ENCODE results near the gene DLGAP4.

DNA sequence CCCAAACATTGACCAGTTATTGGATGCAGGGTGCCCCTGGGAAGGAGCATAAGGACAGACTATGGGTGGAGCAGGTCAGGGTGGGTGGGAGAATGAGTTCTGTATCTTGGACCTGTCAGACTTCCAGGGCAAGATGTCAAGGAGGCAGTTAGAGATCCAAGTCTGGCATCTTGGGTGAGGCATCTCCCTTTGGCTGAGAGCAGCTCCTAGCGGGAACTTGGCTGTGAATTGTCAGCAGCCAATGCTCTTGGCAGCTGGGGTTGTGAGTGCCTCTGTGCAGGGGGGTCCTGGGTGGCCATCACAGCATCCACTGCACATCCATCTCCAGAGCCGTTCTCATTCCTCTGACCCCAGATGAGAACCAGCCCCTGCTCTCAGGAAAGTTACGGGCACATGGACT, 118.2 kb downstream of the DLGAP4 start:
- TF ChIP-seq, protein P1, sequence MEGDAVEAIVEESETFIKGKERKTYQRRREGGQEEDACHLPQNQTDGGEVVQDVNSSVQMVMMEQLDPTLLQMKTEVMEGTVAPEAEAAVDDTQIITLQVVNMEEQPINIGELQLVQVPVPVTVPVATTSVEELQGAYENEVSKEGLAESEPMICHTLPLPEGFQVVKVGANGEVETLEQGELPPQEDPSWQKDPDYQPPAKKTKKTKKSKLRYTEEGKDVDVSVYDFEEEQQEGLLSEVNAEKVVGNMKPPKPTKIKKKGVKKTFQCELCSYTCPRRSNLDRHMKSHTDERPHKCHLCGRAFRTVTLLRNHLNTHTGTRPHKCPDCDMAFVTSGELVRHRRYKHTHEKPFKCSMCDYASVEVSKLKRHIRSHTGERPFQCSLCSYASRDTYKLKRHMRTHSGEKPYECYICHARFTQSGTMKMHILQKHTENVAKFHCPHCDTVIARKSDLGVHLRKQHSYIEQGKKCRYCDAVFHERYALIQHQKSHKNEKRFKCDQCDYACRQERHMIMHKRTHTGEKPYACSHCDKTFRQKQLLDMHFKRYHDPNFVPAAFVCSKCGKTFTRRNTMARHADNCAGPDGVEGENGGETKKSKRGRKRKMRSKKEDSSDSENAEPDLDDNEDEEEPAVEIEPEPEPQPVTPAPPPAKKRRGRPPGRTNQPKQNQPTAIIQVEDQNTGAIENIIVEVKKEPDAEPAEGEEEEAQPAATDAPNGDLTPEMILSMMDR (IDR thresholded peaks at IDR 0.05 in 2 of 3, conservative IDR thresholded peaks at IDR 0.05 in 1 of 3; ENCODE audit: control insufficient read depth in 2 of 3, extremely low read depth in 1 of 3, insufficient read depth in 1 of 3, low read depth in 3 of 3, low read length in 3 of 3): no peak
- TF ChIP-seq ZSCAN29 (IDR thresholded peaks at IDR 0.05): no peak
- TF ChIP-seq SMARCA5 (IDR thresholded peaks at IDR 0.05): no peak
- TF ChIP-seq GABPA (IDR thresholded peaks at IDR 0.05; ENCODE audit: low read depth): no peak
- TF ChIP-seq FOXK2 (IDR thresholded peaks at IDR 0.05): no peak
- TF ChIP-seq ZNF274 (IDR thresholded peaks at IDR 0.05; ENCODE audit: insufficient read depth, insufficient read length): no peak

Measured in GM12878 (cell line).